NCI-H446 (cell line): ENCODE measurements around the gene C22orf39.

Experiments
- DNase-seq, 2 experiments: peaks; one replicate each; lab custom pipeline; 2025; lab: John Stamatoyannopoulos, UW

The C22orf39 gene

DNA sequence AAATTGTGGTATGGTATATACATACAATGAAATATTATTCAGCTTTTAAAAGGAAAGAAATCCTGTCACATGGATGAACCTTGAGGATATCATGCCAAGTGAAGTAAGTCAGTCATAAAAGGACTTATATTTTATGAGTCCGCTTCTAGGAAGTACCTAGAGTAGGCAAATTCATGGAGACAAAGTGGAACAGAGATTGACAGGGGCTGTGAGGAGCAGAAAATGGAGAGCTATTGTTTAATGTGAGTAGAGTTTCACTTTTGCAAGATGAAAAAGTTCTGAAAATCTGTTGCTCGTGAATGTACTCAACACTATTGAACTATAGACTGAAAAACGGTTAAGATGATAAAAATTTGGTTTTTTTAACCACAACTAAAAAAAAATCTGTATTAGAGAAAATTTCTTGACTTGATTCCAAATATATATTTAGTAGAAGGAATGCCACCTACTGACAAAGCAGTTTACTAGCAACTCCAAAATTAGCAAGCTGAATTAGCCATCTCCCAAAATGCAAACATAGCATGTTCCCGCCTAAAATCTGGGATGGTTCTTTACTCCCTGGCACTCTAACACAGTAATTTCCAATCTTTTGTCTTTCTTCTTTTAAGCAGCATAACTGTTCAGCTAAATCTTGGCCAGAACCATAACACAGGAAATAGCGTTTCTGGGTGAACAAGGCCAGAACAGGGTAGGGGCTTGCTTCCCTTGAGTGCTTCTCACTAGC is 30.0 kb upstream of the C22orf39 start:
- peak in 1 of 2 experiments; percentile 12 for DNase-seq

GRCh38 chr22:19476023-19476422 is 28.5 kb upstream of the C22orf39 start:
- DNase-seq, result no peak

DNA sequence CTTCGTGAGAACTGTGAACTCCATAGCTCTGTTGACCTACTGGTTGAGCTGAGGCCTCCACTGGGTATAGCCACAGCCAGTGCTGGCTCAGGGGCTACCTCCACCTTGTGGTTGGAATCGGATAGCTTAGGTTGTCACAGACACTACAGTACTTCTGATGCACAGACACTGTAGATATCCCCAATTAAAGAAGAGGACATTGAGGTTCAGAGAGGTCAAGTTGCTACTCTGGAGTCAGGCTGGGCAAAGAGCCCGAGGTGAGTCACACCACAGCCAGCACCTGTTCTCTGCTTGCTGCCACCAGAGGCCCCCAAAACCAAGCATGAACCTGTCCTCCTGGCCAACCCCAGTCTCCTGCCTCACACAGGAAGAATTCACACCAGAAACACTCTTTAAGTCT is 26.1 kb upstream of the C22orf39 start:
- DNase-seq, result no peak

DNA sequence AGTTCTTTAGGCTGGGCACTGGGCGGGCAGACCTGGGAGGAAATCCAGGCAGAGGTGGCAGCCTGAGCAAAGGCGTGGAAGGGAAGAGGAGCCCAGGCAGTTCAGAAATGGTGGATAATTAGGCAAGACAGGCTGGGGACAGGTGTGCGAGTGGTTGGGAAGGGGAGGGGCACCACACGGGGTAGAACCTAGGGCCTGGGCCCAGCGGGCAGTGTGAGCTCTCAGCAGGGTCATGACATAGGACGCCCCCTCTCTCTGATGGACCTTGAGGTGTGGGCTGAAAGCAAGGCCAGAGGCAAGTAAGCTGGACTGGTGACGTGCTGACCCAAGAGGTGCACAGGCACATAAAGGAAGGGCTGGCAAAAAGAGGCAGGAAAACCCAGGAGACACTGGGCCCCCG is 24.7 kb upstream of the C22orf39 start:
- DNase-seq, result no peak

DNA sequence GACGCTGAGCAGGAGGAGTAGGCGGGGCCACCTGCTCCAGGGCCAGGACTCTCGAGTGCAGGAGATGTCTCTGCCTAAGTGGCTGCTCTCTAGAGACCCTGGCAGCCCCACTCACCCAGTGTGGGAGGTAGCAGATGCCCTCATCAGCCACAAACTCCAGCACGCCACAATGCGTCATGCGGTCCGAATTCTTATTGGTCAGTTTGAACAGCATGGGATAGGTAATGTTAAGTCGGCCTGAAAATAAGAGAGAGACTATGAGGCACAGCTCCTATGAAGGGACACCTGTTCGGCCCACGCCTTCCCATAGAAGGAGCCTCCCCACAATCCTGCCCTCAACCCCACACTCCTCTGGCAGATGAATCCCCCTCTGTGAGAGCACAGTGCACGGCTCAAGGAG is 24.1 kb upstream of the C22orf39 start:
- DNase-seq, result no peak

DNA sequence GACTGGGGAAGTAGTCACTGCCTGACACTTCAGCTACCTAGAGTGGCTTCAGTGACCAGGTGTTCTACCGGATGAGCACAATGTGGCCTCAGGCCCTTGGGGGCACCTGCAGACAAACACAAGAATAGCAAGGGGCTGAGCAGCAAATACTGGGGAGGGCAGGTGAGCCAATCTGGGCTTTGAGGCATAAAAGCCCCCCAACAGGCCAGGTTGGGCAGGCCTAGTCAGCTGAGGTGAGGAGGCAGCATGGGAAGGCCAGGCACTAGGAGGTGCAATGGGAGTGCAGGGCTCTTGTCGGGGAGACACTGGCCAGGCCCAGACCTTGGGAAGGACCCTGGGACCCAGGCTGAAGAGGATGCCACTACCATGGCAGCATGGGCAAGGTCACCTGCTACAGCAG is 22.5 kb upstream of the C22orf39 start:
- DNase-seq, result no peak

GRCh38 chr22:19469421-19469820 is 21.9 kb upstream of the C22orf39 start:
- no peak for DNase-seq

GRCh38 chr22:19467912-19468311 is 20.4 kb upstream of the C22orf39 start:
- DNase-seq, result no peak

DNA sequence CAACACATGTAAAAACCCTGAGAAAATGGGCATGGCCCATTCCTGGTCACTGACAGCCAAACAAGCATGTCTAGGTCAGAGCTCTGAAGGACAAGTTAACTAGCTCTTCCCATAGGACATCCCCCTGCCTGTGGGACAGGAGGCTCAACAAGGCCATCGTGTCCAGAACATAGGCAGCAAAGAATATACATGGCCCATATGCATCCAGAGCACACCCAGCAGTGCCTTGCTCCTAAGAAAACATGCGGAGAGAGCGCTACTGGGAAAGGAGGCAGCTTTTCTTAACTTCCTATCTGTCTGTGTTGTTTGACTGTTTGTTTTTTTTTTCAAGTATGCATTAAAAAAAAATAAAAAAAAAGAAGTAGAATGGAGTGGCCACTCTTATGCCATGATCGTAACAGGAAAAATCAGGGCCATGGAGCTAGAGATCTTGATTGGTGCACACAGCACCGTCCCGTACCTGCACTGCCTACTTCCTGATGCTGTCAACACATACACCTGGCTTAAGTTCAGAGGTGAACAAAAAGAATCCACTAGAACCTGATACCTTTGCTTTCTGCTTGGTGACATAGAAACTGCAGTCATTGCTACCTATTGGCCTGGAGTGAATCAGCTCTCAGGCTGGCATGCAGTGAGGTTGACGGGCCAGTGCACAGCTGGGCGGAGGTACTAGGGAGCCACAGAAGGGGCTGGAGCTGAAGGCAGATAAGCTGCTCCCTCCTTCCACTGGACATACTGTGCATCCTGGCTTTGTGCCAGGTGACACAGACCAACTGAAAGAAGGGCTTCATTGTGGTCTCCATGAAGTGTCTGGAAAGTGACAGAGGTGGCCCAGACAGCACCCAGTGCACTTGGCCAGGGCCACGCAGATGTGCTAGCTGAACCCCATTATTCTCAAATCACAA is 19.6 kb upstream of the C22orf39 start:
- no peak for DNase-seq

DNA sequence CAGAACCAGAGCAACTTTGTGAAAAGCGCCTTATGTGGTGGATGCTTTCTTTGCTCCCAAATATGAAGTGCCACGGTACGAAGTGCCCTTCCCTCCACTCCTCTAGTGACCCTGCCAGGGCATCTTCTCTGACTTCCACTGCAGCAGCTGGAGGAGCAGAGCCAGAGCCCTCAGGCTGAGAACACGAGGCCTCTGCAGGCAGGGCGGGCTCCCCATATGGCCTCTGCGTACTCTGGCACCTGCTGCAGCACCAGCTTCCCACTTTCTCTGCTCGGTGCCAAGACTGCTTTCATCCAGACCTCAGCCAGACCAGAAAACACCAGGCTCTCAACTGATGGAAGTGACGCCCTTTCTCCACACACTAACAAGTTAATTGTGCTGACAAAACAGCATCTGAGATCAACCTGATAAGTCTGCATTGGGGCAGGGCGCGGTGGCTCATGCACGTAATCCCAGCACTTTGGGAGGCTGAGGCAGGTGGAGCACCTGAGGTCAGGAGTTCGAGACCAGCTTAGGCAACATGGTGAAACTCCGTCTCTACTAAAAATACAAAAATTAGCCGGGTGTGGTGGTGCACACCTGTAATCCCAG is 18.7 kb upstream of the C22orf39 start:
- DNase-seq, result peak in 1 of 2 experiments; percentile 74

GRCh38 chr22:19464975-19465374 is 17.5 kb upstream of the C22orf39 start:
- no peak for DNase-seq

DNA sequence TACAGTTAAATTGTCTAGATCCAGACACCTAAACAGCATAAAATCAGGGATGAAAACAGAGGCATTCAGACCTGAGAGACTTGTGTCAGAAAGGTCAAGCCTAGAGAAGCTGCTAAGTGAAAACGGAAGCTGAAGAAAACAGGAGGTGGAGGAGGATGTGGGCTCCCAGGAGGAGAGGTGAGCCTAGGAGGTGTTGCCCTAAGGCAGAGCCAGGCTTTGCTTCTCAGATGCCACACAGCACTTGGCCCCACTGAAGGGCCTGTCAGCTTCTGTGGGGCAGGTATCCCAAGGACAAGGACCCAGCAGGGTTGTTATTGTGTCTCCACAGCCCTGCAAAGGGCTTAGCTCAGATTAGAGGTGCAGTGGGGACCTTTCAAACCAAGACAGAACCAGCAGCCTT is 17.0 kb upstream of the C22orf39 start:
- no peak for DNase-seq

- no peak for DNase-seq
Observed at GRCh38 chr22:19463491-19464469, 16.3 kb upstream of the C22orf39 start.

GRCh38 chr22:19463008-19463407 is 15.5 kb upstream of the C22orf39 start:
- no peak for DNase-seq

DNA sequence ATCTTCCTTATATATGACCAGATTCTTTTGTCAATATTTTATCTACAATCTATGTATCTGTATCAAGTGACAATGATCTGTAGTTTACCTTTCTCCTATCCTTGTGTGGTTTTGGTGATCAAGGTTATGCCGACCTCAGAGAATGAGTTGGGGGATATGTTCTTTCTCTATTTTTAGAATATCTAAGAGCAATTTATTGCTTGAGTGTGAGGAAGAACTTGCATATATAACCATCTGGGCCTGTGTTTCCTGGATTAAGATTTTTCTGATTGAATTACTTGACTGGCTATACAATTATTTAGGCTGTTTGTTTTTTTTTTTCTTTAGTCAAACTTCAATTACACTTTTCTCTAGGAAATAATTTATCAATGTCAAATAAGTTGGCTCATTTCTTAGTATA is 14.0 kb upstream of the C22orf39 start:
- no peak for DNase-seq

DNA sequence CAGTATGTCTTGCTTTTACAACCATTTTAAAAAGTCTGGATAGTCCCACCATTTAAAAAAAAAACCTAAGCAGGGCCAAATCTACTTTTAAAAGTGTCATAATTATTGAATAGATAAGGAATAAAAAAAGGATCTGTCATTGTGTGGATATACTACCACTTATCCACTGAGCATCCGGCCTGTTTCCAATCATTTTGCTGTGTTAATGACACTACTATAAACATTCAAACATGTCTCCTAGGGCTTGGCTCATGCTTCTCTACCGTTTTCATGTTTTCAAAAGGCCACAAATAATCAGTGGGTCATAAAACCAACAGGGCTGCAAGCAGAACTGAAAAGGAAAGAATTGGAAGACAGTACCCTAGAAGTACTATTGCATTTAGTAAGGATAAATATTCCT is 12.5 kb upstream of the C22orf39 start:
- no peak for DNase-seq

DNA sequence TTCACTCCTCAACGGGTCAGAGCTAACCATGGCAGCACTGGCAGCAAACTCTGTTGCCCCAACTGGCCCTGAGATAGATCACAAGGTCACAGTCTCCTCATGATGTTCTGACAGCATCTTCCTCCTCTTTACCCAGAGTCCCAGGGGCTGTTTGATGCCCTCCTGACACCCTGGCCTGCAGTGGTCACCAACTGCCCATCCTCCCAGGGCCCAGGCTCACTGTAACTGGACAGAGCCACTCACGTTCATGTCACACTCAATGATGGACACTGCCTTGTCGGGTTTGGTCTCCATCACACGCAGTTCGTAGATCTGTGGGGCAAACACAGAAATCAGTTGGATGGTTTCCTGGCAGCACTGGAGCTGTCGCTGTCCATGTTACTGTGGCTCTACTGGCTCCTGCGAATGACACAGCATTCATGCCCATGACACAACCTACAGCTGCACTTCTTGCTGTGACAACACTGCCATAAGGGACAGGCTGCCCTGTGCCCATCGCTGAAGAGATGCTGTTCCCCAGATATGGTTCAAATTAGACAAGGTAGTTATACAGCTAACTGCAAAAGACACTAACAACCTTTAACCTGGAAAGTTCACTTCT is 10.4 kb upstream of the C22orf39 start:
- no peak for DNase-seq

DNA sequence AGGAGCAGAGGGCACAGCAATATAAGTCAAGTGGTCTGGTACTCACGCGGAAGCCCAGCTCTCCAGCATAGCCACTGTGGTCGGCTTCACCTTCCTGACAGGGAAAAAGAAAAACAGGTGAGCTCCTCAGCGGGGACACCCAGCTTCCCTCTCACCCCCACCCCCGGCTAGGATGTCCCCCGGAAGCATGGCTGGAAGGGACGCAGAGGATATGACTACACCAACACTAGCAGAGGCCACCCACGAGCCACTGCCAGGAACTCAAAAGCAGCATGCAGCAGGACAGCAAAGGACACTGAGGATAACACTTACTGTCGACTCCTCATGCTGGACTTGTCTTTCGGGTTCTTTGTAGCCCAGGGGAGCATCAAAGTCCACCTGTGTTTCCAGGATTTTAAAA is 9.0 kb upstream of the C22orf39 start:
- no peak for DNase-seq

DNA sequence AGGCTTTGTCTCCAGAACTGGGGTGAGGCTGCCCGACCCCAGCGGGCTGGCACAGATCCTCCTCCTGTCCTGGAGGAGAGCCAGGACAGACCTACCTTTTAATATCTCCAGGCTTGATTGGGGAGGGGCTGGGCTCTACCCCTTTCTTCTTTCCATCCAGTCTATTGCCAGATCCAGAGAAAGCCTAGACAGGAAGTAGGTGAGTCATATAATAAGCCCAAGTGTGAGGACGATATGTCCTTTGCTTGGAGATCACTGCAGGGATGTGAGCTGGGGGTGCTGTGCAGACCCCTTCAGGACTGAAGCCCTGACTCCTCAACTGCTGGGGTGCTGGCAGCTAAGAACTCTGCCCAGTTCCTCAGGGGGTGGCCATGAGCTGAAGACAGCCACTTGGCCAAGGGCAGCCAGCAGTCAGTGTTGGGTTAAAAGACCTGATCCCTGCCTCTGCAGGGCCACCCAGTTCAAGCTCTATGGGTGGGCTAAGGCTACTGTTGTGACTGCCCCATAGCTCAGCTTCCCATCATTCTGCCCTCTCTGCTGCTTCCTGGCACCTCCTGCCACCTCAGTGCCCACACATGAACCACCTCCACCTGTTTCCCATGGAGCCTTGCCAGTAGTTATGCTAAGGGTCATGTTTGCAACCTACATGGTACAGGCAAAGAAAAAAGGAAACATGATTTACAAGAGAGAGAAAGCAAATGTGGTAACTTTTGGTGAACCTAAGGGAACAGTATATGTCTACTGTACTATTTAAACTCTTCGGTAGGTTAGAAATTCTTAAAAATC is 8.3 kb upstream of the C22orf39 start:
- no peak for DNase-seq

GRCh38 chr22:19455033-19455432 is 7.5 kb upstream of the C22orf39 start:
- DNase-seq, result no peak

DNA sequence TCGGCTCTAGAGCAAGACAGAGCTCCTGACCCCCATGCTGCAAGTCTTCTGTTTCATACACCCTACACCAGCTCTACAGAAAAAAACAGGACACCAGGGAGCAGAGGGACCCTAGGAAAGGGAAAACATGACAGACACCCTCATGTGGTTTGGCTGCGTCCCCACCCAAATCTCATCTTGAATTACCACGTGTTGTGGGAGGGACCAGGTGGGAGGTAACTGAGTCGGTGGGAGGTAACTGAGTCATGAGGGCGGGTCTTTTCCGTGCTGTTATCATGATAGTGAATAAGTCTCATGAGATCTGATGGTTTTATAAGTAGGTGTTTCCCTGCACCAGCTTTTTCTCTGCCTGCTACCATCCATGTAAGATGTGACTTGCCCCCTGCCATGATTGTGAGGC is 6.6 kb upstream of the C22orf39 start:
- no peak for DNase-seq
